ENCODE data around the gene TCEAL1.

- TF ChIP-seq POLR2A (IDR thresholded peaks at IDR 0.05) (no peak), CTCF (IDR thresholded peaks at IDR 0.05) (no peak)
These were observed 15.3 kb upstream of the TCEAL1 start for GRCh38 chrX:103613362-103613890.

Data from vagina (tissue), 2 donors.